Stimulated activated CD4-positive, alpha-beta T cell treated with anti-CD3 and anti-CD28 coated beads, Interleukin-1b, Interleukin-23, amount 100 ng/mL, for 48 hours (primary cell): ENCODE measurements around the gene ZDHHC3.

ENCODE experiments used
- DNase-seq: peaks from one replicate; pipeline ENCODE4 v3.0.0-alpha.2; 2020

Gene ZDHHC3, protein sequence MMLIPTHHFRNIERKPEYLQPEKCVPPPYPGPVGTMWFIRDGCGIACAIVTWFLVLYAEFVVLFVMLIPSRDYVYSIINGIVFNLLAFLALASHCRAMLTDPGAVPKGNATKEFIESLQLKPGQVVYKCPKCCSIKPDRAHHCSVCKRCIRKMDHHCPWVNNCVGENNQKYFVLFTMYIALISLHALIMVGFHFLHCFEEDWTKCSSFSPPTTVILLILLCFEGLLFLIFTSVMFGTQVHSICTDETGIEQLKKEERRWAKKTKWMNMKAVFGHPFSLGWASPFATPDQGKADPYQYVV

DNA sequence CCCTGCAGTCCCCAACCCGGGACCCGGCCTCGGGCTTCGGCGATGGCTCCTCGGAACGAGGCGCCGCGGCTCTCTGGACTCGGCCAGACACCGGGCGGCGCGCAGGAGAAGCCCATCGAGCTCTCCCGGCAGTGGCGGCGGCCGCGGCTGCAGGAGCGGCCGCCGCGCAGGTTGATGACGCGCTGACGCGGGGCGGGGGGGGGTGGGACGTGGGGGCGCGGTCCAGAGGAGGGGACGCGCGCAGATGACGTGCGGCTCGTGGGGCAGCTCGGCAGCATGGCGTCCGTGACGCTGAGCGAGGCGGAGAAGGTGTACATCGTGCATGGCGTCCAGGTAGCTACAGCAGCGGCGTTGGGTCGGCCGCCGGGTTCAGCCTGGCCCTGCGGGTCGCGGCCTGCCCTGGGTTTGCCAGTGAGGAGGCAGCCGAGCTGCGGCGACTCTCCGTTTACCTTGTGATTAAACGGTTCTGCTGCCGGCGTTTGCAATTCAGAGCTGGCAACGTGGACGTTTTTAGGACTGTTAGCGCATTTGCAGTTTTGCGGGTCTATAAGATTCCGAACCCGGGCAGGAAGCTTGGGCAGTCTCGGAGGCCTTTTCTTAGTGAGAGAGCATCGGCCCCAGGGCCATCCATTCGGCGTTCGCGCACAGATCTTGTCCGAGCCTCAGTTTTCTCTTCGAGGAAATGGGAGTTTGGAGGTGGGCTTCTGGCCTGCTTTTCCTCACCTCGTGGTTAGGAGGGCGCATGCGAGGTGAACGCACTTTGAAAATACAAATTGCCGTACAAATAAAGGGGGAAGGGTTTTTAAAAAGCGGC is at the start of gene ZDHHC3, which contains the start of gene EXOSC7:
Gene ZDHHC3 (minus strand): TSS at position 173 of the 814 bp plus-strand sequence. CDS start 16,738 bp downstream, outside the sequence.
Gene EXOSC7 (plus strand): TSS at position 243 of the 814 bp plus-strand sequence. CDS start 34 bp downstream, at position 277.
- peak; percentile 86 for DNase-seq

DNA sequence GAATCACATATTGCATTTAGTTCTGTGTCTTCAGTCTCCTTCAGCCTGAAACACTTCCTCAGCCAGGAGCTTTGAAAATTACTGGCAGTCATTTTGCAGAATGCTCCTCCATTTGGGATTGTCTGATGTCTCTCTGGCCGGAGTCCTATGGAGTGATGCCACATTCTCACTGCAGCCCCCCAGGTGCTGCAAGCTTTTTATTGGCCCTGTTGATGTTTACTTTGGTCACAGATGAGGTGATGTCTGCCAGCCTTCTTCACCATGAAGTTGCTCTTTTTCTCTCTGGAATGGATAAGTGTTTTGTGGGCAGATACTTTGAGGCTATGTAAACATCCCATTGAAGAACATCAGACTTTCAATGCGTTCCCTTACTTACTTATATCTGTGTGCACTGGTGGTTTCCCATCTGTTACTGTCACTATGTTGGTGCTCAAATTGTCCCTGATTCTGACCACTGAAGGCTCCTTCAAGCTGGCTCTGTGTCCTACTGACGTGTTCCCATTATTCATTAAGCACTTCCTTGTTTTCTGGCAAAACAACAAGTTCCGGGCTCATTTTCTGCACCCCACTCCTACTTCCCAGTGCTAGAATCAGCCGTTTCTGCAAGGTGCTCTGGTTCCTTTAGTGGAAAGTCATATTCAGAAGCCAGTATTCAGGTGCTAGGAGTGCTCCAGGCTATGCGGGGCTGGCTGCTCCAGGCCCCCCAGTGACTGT is 48.7 kb upstream of the ZDHHC3 start:
- DNase-seq, result no peak

DNA sequence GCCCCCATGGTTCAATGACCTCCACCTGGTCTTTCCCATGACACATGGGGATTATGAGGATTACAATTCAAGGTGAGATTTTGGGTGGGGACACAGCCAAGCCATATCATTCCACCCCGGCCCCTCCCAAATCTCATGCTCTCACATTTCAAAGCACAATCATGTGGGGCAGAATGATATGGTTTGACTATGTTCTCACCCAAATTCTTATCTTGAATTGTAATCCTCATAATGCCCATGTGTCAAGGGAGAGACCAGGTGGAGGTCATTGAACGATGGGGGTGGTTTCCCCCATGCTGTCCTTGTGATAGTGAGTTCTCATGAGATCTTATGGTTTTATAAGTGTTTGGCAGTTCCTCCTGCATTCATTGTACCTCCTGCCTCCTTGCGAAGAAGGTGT is 47.7 kb upstream of the ZDHHC3 start:
- DNase-seq, result no peak

DNA sequence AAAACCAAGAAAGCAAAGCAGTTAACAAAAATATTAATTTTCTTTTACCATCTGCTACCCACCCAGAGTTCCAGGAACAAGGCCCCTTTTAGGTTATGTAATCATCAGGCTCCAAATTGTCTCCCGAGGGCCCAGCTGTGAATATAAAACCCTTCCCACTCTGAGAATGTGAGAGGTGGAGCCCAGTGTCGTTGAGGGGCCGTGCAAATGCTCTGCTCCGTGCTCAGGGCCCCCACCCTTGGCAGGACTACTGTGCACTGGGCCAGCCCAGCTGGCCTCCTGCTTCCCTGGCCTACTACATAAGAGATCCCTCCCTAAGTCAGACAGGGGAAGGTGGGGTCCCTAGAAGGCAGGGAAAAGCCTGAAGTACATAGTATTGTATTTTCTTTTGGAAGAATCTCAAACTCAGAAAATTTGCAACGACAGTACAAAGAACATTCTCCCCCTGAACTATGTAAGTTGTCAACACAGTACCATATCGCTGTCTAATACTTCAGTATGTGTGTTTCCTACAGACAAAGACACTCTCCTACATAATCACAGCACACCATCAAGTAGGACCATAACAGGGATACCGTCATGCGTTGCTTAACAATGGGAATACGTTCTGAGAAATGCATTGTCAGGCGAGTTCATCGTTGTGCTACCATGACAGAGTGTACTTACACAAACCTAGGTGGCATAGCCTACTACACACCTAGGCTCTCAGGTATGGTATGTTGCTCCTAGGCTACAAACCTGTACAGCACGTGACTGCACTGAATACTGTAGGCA is 45.7 kb upstream of the ZDHHC3 start:
- no peak for DNase-seq

DNA sequence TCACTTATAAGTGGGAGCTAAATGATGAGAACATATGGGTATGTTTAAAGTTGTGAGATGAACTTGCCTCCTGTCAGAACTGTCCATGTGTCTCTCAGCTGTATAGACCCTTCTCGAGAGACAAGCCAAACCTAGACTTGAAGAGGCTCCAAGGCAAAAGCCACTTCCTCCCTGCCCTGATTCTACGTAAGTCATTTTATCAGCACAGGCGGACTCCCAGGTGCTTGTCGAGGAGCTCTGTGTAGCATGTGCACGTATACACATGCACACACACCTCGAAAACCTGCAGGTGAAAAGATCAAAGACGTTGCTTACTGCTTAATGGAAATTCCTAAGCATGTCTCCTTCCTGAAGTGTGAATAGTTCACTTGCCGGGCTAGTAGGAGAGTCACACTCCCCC is 44.6 kb upstream of the ZDHHC3 start:
- no peak for DNase-seq

DNA sequence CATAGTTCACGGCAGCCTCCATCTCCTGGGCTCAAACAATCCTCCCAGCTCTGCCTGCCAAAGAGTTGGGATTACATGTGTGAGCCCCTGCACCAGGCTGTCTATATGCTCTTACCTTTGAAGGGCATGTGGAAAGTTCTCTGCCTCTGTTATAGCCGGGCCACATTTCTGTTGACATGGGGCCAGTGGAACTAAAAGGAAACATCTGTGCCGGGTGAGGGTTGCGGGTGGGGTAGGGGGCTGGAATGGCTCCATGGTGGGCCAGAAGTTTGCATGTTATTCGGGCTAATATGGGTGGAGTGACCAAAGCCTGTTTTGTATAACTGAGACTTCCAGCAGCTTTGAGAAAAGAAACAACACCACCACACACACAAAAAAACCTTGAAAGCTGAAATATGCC is 41.8 kb upstream of the ZDHHC3 start:
- no peak for DNase-seq

DNA sequence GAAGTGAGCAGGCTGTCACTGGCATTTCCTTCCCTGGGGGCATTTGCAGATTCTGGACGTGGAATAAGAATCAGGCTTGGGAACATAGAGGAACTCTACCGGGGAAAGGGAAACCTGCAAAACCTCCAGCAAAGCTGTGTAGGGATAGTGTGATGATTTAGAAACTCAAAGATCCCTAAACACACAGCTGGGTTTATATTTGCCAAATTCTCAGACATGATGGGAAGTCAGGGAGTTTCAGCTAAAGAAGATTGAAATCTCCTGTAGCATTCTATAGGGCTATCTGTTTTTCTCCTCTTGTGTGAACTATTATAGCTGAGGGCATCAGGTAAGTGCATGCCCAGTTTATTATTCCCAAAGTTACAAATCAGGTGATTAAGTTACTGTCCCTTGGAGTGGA is 40.9 kb upstream of the ZDHHC3 start:
- no peak for DNase-seq

DNA sequence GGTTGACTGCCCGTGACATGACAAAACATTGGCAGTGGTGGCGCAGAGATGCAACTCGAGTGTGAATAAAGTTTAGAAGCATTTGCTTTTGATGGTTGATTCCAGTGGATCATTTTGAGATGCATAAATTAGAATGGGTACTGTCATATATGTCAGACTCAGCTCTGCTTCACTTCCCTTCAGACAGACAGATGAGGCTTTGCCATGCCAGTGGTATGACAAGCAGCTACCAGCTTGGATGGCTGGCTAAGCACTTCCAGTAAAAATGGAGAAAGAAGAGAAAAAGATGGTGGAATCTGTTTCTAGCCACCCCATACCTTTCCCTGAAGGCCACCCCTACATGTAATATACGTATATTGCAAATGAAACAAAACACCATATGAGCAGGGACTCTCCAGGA is 36.6 kb upstream of the ZDHHC3 start:
- DNase-seq, result no peak

DNA sequence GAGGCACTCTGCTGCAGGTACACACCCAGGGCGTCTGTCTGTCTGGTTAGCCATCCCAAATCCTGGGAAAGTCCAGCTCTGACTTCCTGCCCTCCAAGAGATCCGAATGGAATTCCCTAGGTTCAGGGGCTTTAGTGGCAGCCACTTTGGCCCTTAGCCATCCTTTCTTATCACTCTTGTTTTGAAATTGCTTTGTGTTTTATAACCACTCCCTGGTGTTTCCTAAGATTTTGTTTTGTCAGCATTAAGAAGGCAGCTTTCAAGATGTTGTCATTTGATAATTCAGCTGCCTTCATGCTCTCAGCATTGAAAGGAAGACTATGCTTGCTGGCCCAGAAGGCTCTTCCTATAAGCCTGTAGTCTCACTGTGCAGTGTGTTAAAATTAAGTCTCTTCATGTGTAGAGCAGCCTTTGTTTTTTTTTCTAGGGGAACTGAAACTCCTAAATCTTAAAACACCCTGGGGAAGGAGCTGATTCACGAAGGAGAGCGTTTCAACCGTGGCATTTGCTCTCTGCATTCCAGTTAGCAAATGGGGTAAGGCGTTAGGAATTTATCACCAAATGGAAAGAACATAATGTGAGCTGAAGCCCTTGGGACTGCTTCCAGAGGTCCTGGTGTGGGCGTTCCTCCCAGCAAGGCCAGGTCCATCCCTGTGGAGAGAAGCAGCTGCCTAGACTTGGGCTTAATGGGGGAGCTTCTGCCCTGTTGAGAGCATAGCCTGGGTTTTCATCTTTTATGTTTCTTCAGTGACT is 36.0 kb upstream of the ZDHHC3 start:
- no peak for DNase-seq

DNA sequence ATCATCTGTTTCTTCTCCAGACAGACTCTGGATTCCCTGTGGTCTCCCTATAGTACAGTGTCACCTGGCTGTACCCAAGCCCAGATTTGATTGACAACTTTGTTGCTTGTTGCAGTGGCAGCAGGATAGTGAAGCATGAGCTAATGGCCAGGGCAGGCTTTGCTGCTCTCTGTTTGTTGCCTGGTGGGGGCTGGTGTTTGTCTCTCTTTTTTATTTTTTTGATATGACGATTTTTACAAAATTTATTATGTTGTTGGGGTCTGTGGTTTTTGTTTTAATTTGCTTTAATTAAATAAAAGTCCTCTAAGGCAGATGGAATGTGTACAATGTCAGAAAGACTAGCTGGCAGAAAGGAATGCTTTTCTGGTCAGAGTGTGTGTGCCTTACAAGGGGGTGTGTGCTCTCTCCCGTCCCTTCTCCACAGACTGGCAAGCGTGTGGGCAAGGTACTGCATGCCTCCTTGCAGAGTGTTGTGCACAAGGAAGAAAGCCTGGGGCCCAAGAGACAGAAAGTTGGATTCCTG is 34.9 kb upstream of the ZDHHC3 start:
- DNase-seq, result no peak

DNA sequence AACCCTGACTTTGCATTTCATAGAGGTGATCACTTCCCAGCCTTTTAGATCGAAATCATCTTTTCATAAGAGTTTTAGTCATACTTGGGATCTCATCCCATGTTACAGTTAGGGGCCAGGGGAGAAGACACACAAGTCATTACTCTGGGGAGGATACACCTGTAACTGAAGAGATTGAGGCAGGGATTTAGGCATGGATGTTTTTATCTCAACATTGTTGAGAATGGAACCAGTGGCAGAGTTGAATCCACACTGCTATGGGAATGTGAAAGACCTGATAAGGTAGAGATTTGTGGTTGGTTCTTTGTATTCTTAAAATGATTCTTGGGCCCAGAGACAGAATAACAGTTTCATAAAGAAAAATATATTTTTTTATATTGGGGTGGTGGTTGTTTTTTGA is 33.9 kb upstream of the ZDHHC3 start:
- no peak for DNase-seq

DNA sequence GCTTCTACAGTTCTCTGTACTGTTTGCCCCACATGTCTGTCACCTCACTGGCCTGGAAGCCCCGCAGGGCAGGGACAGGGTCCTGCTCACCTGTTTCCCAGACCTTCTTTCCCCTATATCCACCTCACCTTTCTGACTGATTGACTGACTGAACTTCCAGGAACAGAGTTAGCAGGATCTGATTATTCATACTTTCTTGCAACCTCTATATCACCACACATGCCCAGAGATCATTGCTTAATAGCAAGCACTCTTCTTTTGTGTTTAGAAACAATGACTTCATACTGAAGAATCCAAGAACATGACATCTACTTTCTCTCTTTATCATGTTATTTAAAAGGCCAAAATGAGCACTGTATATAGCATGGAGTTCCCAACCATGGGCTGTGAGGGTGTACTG is 32.1 kb upstream of the ZDHHC3 start:
- no peak for DNase-seq

DNA sequence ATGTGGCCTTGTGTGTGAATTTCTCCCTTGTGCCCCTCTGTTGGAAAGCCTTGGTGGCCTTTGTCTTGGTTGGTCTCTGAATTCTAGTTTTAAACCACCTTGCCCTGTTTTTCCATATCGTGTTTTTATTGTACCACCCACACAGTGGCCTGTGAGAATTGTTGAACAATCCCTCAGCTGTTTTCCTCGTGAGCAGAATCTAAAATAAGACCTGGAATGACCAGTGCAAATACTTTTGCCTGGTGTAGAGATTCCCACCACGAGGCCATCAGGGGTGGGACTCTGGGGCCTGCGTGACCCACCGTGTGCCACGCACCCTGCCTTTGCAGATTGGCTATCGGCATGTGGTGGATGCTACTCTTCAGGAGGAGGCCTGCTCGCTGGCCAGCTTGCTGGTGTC is 31.1 kb upstream of the ZDHHC3 start:
- DNase-seq, result no peak

DNA sequence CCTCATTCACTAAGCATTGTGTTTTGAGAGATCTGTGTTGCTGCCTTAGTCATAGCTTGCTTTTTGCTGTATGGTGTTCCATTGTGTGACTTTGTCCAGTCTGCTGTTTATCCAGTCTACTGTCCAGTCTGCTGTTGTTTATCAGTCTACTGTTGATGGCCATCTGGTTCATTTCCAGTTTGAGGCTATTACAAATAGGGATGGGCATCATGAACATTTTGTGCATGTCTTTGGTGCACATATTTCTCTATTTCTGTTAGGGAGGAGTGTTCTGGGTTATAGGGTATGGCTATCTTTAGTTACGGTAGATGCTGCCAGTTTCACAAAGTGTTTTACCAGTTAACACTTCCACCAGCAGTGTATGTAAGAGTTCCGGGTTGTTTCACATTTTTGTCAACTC is 27.9 kb upstream of the ZDHHC3 start:
- DNase-seq, result no peak

DNA sequence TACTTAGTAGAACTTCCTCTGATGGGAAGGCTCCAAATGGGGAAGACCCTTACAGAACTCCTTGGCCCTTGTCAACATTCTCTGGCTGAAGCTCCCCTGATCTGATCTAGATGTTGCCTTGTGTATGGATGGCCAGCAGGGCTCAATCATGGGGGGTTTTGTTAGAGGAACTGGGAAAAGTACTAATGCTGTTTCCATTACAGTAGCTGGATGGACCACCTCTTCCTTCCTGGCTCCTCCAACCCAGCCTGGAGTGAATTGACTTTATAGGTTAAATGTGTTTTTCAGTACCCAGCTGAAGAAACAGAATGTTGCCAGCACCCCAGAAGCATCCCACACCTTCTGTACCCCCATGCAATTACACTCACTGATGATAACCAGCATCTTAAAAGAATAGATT is 27.4 kb upstream of the ZDHHC3 start:
- no peak for DNase-seq

DNA sequence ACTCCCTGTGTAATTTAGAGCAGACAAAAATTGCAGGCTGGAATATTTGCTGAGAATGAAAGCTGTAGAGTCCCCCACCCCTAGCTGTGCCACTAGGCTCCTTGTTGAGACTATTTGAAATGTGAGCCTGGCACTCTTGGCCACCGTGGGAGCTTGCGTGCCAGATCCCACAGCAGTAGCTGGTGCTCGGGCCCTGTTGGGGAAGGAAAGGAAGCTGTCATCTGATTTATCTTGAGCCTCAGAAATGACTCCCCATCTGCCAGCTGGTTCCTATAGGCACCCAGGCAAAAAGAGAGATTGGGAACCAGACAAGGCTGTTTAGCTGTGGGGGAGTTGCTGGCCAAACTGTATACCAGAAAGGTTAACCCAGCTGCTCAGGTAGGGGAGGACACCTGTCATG is 26.7 kb upstream of the ZDHHC3 start:
- DNase-seq, result no peak

DNA sequence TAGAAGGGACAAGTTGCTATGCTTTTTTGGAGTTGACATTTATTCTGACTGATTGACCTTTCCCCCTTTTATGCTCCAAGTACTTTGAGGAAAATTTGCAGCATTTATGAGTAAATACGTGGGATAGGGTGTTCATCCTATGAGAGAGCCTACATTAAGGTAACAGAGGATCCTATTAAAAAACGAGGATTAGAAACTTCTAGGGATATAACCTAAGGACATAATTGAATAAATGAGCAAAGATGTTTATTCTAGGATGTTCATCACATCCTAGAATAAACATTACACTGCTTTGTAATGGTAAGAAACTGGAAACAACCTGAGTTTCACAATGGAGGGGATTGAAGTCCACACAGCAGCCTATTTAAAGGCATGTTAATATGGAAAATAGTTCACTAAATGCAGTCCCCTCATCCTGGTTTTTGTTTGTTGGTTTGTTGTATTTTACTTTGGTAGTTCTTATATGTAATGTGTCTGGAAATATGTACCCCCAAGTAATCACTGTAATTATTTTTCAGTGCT is 26.2 kb upstream of the ZDHHC3 start:
- DNase-seq, result no peak

DNA sequence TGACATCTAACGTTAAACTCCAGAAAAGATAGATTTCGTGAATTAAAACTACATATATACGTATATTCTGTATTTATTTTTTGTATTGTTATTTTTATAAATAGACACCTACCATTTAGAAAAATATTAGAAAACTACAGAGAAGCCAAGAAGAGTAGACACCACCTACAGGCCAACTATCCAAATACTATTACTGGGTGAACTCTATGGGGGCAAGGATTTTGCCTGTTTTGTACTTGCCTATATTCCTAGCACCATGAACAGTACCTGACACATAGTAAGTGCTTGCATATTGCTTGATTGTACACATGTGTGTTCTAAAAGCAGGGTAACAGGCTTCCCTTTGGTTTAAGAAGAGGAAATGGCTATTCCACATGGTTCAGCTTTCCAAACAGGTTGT is 25.8 kb upstream of the ZDHHC3 start:
- no peak for DNase-seq

DNA sequence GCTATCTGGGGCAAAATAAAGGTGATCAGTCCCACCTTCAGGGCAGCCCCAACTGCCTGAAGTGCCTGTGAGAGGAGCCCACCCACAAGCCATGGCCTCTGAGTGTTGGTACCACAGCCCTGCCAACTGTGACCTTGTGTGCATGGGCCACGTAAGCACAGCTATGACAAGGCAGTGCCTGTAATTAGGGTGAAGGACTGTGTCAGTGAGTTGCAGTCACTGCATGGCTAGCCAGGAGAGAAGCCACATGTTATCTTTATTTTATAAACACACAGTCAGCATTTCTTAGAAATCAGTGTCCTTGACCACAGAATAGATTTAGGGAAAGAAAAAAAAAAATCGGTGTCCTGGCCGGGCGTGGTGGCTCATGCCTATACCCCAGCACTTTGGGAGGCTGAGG is 24.8 kb upstream of the ZDHHC3 start:
- DNase-seq, result no peak

DNA sequence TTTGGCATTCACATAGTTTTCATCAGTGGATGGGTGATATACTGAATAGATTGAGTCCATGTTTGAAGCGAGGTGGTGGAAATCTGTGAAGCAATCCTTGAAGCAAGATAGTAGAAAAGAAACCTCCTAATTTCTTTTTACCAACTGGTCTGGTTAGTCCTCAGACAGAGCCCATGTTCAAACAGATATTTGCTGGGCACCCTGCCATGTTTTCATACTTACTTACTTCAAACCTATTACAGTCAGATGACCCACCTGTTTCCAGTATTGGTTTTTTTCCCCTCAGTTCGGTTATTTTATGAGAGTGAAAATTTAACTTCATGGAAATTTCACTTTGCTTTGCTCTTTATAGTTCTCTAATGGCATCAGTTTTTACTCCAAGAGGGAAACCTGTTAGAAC is 23.8 kb upstream of the ZDHHC3 start:
- no peak for DNase-seq

DNA sequence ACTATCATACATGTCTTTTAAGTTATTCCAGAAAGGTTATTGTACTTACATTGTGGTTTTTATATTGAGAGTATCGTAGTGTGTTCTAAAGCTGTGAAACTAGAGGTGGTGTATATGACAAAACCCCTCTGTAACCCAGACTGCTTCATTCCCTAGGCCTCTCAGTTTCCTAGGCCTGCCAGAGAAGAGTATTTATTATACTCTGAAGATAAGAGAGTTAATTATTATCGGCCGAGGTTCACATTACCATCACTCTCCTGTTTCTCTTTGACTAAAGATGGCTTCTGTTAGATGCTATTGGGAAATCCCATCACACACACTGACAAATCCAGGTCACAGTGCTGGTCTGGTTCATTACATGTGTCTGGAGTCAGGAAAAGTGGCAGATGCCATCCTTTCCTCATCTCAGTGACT is 20.6 kb upstream of the ZDHHC3 start:
- DNase-seq, result no peak
